GM10847 (cell line): ENCODE measurements around the gene PGLYRP4.

Source experiments
- POLR2A ChIP-seq: IDR thresholded peaks from 2 replicates; pipeline ENCODE4 v1.6.1; 2011; ENCODE audit not compliant: insufficient read length; ENCODE audit errors: extremely low read depth

The PGLYRP4 gene

DNA sequence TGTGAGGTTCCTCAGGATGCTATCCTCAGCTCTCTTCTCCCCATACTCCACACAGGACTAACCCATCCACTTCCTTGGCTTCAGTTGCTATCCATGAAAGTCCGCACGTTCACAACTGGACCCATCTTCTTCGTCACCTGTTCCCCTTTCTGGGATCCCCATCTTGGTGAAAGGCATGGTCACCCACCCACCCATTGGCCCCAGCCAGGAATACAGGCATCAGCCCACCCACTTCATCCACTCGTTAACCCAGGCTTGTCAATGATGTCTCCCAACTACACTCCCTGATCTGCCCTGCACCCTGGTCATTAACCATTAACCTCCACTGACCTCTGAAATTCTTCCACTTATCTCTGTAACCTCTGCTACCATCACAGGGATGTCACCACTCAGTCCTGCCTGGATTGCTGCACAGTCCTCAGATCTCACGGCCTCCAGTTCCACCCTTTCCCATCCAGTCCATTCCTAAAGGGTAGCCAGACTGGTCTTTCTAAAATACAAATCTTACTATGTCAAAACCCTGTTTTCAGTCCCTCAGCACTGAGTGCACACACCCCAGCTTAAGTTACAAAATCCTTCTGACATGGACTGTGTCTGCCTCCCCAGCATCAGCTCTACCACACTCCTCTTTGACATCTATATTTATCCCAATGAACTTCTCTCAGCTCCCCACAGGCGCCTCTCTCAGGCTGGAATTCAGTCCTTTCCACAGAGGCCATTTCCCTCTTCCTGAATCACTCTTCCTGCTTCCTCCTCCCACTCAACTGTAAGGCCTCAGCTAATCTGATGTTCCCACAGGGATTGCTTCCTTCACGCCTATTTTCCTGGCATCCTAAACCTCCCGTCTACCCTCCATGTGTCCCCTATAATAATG is 10.4 kb downstream of the PGLYRP4 start:
- no peak for TF ChIP-seq POLR2A

DNA sequence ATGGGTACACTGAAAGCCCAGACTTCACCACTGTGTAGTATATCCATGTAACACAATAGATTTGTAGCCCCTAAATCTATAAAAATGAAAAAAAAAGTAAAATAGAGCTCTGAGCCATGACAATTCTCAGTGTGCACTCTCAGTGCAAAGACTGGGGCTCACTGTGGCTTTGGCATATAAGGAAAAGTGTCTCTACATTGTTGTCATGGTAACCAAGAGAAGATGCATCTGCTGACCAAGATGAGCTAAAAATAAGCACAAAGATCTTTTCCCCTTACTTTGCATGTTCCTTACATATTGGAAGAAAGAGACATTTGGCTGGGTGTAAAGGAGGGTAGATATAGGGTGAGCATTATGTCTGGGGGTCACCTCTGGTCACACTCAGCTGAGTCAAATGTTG is 12.0 kb downstream of the PGLYRP4 start:
- no peak for TF ChIP-seq POLR2A

DNA sequence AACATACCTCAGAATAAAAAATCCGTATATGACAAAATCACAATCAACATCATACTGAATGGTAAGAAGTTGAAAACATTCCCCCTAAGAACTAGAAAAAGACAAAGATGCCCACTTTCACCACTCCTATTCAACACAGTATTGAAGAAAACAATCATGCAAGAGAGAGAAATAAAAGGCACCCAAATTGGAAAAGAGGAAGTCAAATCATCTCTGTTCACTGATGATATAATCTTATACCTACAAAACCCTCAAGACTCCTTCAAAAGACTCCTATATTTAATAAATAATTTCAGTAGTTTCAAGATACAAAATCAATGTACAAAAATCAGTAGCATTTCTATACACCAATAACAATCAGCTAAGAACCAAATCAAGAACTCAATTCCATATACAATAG is 14.7 kb downstream of the PGLYRP4 start:
- TF ChIP-seq POLR2A, result no peak

DNA sequence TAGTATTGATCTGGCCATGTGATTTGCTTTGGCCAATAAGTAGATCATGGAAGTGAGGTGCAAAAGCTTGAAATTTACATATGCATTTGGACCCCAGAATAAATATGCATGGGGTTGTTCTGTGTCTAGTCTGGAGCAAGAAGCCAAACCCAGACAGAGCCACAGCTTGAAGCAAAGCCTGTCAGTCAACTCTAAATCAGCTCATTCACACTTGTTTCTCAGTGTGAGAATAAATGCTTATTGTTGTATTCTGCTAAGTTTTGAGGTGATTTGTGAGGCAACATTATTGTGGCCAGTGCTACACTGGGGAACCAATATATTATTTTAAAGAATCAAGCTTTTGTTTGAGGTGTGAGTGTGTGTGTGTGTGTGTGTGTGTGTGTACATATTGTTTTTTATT is 23.7 kb downstream of the PGLYRP4 start:
- TF ChIP-seq POLR2A, result no peak

DNA sequence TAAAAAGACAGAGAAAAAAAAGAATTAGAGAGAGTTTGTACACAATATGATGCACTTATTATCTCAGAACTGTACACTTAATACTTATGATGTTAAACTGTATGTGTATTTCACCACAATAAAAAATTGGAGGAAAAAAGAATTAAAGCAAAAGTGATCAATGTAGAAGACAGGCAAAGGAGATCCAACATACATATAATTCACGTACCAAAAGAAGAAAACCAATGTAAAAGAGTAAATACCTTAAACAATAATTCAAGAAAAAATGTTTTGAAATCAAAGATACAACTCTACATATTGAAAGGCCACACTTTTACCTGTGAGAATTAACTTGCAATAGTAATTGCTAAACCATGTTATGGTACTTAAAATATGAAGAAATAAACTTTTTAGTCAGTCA is 26.1 kb downstream of the PGLYRP4 start:
- no peak for TF ChIP-seq POLR2A

DNA sequence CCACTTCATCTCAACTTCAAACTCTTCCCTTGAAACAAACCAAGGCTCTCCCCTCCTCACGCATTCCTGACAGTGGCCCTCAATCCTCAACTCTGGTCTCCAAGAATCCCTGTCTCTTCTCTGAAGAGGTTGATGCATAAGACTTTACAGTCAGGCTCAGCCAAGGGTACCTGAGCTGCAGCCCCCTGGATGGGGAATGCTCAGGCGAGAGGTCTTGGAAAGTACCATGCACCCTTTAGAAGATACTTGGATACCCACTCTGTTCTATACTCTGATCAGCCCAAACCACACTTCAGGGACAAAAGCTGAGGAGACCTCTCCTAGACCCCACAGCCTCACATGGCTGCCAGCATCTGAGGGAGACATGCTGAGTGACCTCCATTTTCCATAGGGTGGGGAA is 35.4 kb downstream of the PGLYRP4 start:
- no peak for TF ChIP-seq POLR2A

DNA sequence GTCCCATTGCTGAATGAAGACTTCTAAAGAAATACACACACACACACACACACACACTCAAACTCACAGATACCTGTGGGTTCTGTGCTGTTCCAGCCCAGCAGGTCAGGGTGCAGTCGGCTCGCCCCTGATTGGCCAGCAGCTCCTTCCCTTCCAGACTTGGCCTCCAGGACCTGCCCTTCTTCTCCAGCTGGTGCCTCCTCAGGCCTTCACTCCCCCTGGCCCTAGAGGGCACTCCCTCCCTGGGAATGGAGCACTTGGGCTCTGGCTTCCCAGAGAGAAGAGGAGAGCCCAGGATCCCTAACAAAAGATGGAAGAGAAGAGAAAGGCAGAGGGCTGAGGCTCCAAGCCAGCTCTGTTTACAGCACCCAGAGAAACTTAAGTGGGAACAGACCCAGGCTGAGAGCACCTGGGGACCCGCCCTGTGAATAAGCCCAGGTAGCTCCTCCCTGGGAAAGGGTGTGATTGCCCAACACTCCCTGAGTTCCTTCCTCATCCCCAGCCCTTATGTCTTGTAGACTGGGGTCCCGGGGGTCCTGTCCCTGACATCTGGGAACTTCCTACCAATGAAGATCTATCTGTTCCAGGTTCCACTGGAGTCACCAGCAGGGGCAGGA is 36.0 kb downstream of the PGLYRP4 start, which contains the start of gene PGLYRP3:
Gene PGLYRP3 (minus strand): TSS at position 383 of the 617 bp plus-strand sequence. CDS start 2,287 bp downstream, outside the sequence.
- no peak for TF ChIP-seq POLR2A

DNA sequence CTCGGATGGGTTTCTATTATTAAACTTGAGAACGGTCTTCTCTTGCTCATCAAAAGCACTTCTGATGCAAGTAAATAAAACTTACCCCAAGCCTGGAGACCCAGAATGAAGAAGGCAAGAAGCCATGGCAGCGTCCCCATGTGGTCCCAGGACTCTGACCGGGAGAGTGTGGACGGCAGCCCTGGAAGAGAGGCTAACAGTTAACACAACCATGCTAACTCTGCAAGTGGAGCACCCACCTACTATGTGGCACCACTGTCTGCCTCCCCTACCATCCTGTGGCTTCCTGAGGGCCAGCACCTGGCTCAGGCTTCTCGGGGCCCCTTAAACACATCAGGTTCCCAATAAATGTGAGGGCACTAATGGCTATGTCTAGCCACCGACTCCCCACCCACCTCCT is 38.1 kb downstream of the PGLYRP4 start:
- TF ChIP-seq POLR2A, result no peak

DNA sequence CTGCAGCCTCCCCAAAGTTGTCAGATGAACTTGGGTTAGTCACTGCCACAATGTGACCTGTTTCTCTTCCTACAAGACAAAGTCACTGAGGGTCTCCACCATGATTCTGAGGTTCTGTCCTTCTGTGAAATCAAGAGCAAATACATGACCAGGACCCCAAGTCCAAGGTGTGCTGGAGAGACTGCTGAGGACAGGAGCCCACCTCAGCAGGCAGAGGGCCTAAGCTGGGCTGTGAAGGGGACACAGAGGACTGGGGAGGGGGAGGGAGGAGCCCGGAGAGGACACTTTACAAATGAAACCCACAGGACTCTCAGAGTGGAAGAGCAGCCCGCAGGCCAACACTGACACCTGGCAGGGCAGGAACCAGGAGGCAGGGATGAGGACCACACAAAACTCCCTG is 39.2 kb downstream of the PGLYRP4 start:
- no peak for TF ChIP-seq POLR2A

DNA sequence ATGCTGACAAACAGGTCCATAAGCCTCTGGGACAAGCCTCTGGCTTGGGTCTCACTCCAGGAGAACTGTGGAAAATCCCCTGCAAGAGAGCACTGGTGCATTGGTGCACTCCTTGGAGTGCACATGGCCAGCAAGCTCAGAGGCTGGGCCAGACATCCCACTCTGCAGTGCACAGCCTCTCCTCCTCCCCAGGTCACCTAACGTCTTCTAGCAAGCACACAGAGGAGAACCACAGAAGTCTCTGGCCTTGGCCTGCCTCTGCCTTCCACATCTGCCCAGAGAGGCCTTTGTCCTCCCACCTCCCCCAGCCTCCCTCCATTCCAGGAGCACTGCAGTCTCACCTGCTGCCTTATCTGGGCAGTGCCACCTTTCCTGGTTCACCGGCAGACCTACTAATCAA is 40.1 kb downstream of the PGLYRP4 start:
- no peak for TF ChIP-seq POLR2A

DNA sequence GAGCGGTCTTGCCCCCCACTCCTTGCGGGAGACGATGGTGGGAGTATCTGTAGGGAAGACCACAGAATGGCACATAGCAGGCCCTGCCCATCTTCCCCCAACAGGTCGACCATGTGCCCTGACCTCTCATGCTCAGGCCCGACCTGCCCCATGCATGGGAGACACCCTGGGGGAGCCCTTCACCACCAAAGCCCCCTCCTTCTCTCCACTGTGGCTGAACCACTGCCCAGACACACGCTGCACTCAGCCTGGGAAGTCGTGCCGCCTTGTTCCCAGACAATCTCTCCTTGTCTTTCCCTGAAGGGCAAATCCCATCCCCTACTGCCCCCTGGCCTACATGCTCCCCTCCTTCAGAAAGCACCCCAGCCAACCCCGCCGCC is 41.4 kb downstream of the PGLYRP4 start:
- no peak for TF ChIP-seq POLR2A

DNA sequence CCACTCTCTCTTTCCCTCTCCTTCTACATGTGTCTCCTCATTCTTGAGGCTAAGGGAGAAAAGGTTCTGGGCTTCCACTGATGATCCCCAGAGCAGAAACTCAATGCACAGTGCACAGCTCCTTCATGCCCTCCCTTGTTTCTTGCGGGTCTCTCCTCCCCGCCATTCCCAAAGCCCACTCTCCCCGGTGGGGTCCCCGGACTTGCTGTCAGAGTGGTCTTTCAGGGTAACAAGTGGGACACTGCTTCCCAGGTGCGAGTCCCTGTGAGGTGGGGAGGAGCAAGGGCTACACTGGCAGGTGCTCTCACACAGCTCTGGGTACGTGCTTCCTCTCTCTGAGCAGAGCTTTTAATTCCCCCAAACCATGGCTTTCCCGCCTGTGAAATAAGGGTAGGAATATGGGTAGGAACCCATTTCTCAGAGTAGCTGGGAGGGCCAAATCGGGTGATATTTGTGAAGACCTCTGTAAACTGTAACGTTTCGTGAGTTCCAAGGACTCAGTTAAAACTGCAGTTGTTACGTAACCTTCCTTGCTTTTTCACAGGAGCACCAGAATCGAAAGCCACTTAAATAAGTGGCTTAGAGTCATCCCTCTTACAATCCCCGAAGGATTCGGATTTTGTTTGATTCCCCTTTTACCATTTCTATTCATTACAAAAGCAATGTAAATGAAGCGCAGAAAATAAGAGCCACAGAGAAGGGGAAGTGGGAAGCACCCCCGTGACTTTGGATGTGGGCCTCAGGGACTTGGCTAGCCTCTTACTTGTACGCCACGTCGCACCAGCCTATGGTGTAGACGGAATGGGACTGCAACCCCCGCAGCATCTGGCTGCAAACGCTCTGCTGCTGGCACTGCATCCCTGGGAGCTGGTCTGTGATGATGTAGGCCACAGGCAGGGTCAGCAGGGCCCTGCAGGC is 42.1 kb downstream of the PGLYRP4 start:
- TF ChIP-seq POLR2A, result no peak

DNA sequence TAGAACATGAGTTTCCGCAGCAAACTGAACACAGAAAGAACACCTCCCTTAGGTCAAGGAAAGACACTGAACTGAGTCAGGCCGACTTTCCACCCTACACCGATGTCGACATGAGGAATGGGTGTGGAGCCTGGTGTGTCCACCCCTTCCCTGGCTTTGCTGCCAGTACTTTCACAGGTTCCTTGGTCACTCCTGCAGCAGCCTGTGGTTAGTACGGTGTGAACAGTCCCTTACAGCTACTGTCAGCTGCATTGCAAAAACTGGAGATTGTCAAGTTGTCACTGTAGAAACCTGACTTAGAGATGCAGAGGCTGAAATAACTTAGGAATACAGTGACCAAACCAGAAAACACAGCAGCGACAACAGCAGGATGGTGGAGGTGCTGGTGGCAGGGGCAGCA is 43.0 kb downstream of the PGLYRP4 start:
- TF ChIP-seq POLR2A, result no peak

DNA sequence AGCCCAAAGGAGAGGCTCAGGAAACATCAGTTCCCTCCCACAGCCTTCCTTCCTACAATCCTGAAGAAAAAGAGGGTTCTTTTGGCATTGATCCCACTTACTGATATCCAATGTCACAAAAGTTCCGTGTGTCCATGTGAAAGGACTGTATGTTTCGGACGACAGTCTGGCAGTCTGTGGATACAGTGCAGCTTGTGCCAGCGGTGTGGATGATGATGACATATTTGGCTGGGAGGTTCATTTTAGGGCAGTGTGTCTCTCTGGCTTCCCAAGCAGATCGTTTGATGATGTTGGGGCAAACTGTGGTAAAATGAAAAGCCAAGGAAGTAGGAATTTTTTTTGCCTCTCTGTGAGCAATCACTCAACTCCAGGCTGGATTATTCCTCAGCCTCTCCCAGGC is 46.3 kb downstream of the PGLYRP4 start:
- TF ChIP-seq POLR2A, result no peak

DNA sequence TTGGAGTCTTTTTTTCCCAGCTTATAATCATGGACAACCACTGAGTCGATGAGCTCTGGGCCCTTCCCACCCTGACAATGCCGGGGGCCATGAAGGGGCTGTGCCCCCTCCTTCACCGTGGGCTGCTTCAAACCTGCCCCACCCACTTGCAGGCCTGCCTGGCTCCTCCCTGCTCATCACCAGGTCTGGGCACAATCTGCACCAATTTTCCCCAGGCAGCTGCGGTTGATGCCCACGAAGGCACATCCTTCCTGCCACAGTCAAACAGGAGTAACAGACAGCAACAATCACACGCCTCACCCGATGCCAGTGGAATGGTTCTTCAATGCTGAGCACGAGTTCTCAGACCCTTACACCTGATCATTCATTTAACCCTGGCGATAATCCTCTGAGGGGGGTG is 54.8 kb downstream of the PGLYRP4 start:
- no peak for TF ChIP-seq POLR2A

DNA sequence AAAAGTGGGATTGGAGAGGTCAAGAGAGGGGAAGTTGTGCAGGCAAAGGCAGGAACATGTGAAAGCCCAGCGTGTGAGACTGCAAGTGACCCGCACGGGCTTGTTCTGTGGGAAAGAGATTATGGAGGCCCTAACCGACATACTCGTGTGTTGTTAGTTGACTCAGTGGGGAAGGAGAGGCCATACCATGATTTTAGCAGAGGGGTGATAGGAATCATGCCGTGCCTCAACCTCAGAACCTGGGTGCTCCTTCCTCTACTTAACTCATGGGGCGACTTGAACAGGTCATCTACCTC is 55.2 kb downstream of the PGLYRP4 start:
- no peak for TF ChIP-seq POLR2A
